Erythroblast (primary cell): Measurements from ENCODE around the gene GPR139.

Source experiments
- GATA1 ChIP-seq: IDR thresholded peaks from 2 replicates; pipeline ENCODE4 v1.6.1; 2011; ENCODE audit warnings: low read depth, mild to moderate bottlenecking, control low read depth, low read length, moderate library complexity
- POLR2A ChIP-seq: IDR thresholded peaks from 2 replicates; pipeline ENCODE4 v1.6.1; 2011; ENCODE audit warnings: mild to moderate bottlenecking, low read length

DNA sequence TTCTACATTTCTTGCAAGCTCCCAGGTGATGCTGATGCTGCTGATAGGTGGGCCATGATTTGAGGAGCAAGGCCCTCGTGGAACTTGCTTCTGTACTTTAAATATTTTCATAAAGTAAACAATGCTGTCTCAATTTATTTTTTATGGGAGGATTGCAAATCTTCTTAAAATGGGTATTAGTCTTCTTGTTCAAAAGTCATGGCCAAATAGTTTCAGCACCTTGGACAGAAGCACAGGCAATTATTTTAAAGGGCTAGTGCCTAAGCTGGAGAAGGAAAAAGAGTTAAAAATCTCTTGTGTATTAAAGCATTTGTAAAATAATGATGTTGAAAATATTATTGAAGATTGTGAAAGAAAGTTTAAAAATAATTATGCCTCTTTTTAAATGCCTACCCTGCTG is 50.5 kb downstream of the GPR139 start:
- TF ChIP-seq POLR2A (no peak), GATA1 (no peak)
